ENCODE data around the gene TRNAU1AP.
"Not testable (repeated sequence)": the region's sequence is repeated elsewhere in the genome, so short reads cannot be mapped to it uniquely, and the experiment has no call there.

Gene TRNAU1AP

DNA sequence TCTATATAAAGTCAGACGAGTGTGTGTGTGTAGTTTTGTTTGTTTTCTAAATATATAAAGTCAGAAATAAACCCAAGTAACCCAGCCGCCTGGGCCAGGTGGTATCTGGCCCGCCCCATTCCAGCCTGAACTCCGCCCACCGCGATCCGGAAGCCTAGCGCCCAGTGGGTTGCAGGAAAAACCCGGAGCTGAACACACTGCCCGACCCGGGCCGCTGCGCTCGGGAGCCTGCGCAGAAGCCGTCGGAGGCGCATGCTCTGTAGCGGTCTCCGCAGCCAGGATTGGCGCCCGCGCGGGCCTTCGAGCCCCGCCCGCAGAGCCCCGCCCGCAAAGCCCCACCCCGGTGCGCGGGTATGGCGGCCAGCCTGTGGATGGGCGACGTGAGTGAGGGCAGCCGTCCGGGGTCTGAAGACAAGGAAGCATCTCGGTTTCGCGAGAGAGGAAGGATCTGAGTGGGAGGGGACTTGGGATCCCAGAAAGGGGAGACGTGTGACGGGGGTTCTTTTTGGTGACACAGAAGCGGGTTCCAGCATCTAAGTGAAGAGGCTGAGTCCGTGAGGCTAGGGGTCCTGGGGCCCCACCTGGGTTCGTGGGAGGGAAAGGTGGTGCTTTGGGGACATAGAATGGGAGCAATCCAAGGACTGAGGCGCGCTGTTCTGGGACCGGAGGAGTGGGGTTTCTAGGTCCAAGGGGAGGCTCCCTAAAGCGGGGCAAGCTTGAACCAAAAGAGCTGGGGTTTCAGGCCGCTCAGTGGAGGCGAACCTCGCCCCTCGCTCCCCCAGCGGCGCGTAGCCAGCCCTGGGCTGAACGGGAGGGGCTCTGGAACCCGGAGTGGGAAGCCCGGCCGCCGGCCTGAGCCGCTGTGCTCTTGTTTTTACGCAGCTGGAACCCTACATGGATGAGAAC is at the start of gene TRNAU1AP:
Gene TRNAU1AP, plus strand, starts transcription at position 328 of the 906 bp plus-strand sequence. Its CDS starts 26 bp downstream, at position 354.
- DNase-seq = peak; percentile 99

DNA sequence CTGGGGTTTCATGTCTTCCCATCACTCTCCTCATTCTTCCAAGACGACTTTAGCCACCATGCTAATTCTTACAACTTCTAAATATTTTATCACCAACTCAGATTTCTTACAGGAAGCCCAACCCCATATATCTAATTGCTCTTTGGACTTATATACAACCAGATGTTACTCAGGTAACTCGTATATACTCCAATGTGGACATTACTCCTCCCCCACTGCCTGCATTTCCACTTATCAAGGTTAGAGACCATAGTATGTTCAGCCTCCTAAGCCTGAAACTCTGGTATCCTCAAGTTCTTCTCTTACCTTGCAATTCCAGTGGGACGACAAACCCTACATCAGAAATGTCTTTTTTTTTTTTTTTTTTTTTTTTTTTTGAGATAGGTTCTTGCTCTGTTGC is 49.8 kb upstream of the TRNAU1AP start:
- no peak for DNase-seq

- peak; percentile 98 for DNase-seq
Observed at GRCh38 chr1:28505406-28506187, 47.3 kb upstream of the TRNAU1AP start, which contains the start of gene RCC1. TSS of gene RCC1 (plus strand) at chr1:28506043. CDS start at chr1:28529867, 23,824 bp downstream.

- peak; percentile 39 for DNase-seq
Observed at GRCh38 chr1:28506907-28507246, 46.0 kb upstream of the TRNAU1AP start.

- peak; percentile 53 for DNase-seq
Observed at GRCh38 chr1:28507247-28507645, 45.6 kb upstream of the TRNAU1AP start.

DNA sequence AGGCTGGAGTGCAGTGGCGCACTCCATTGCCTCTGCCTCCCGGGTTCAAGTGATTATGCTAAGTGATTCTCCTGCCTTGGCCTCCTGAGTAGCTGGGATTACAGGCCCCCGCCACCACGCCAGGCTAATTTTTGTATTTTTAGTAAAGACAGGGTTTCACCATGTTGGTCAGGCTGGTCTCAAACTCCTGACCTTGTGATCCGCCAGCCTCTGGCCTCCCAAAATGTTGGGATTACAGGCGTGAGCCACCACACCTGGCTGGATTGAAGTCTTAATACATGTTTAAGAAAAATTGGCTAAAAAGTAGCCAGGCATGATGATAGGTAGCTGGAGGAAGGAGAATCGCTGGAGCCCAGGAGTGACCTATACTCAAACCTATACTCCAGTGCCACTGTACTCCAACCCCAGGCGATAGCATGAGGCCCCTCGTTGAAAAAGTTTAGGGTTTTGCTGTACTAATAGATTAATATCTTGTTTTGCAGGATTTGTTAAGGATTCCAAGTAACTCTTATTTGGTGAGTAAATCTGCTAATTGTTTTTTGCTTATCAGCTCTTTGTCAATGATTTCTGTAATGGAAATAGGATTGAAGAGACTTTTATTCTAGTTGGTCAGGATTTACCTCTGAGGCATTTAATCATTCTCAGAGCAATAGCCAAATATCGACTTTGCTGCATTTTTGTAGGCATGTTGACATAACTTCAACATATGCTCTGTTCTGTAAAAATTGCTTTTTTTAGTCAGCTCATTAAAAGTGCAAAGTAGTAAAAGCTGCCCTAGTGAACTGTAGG is 45.0 kb upstream of the TRNAU1AP start:
- peak; percentile 52 for DNase-seq

DNA sequence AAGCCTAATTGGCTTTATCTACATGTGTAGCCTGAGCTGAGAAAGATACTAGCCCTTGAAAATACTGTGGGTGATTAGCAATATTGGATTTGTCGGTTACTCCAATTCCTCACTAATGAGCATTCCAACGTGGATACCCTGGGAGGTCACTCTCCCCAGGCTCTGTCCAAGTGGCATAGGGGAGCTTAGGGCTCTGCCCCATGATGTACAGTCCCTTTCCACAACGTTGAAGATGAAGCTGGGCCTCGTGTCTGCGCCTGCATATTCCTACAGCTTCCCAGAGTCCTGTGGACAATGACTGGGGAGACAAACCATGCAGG is 44.5 kb upstream of the TRNAU1AP start:
- DNase-seq = peak; percentile 50

DNA sequence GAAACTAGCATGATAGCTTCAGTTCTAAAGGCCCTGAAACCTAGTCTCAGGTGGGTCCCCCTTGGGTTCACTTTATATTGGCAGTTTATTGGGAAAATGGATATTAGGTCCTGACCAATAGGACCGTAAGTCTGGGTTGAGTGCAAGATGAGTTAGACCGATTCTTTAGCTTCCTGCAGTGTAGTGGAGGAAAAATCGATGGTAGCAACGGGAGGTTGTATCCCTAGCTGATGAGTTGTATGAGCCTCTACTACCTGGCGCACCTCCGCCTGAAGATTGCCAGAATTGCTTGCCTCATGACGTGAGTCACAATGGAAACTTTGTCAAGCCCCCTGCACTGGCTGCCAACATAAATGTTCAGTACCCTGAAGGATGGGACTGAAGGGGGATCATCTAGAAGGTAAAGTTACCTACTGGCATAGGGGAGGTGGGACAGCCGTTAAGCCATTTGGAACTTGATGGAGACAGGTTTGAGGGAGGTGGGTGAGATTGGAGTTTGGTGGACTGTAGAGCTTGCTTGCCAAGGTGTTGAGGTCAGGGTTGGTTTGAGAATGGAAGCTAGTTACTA is 43.1 kb upstream of the TRNAU1AP start:
- peak; percentile 65 for DNase-seq

- peak; percentile 77 for DNase-seq
Observed at GRCh38 chr1:28510273-28510969, 42.5 kb upstream of the TRNAU1AP start.

- no peak for DNase-seq
Observed at GRCh38 chr1:28510970-28511440, 41.9 kb upstream of the TRNAU1AP start.

GRCh38 chr1:28512058-28512611 is 40.8 kb upstream of the TRNAU1AP start:
- DNase-seq = peak; percentile 56

- DNase-seq = peak; percentile 36
Observed at GRCh38 chr1:28514445-28514933, 38.4 kb upstream of the TRNAU1AP start.

GRCh38 chr1:28516518-28516956 is 36.3 kb upstream of the TRNAU1AP start:
- peak; percentile 9 for DNase-seq

DNA sequence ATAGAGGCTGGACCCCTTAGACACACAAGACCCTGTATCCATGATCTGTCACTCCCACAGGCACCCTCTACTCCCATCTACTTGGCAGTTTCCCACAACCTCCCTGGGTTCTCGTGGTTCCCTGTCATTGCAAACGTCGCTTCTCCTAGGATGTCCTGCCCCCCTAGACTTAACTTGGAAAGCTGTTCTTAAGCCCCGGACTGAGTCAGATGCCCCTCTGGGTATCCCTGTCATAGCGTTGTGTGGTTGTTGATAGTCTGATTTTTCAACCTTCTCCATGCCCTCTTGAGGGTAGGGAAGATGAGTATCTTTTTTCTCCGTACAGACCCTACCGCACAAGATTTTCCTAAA is 35.3 kb upstream of the TRNAU1AP start:
- DNase-seq = no peak

GRCh38 chr1:28518000-28518744 is 34.7 kb upstream of the TRNAU1AP start:
- DNase-seq = peak; percentile 96

DNA sequence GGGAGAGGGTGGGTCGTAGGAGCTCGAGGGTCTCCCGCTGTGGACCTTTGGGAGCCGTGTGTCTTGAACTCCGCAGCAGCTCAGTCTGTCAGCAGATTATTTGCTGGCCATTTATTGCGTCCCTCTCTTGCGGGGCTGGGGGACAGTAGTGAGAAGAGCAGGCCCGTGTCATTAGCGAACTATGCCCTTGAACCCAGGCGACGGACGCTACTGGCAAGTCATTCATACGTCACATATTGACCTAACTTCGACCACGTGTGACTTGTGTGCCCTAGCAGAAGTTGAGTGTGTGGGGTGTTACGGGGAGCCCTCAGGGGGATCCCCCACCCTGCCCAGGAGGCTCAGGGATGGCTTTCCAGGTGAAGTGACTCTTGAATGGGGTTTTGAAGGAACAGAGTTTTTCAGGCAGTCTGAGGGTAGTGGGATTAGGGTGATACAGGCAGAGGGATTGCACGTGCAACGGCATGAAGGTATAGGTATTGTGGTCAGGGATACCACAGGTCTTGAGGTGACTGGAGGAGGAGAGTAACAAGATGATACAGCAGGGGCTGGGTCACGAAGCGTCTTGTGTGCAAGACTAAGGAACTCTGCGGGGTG is 34.0 kb upstream of the TRNAU1AP start:
- DNase-seq = peak; percentile 83

GRCh38 chr1:28519946-28520725 is 32.7 kb upstream of the TRNAU1AP start:
- DNase-seq = no peak

- not testable (repeated sequence) for DNase-seq
Observed at GRCh38 chr1:28520796-28521195, 32.1 kb upstream of the TRNAU1AP start.

DNA sequence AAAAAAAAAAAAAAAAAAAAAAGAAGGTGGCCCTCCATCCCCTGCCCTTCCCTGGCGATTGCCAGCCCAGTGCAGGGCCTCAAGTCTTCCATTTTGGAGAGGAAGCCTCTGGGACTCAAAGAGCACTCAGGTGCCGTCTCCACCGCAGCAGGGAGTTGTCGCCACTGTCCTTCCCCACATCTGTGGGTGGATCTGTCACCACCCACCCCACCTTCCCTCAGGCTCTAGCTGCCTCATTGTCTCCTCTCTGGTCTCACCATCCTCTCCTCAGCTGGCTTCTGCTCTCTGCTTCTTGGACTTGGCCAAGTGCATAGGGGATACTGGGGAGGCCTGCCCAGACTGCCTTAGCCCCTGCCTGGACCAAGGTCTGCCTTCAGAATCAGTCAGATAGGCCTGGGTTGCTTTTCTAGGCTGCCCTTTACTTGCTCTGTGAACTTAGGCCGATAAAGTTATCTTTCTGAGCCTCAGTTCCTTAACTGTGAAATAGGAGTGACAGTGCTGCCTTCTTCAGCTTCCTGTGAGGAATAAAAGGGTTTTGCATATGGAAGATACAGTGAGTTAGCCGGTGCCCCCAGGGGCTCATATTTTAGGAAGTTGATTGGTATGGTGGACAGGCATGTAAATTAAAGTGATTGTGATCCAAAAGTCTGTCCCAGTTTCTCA is 31.3 kb upstream of the TRNAU1AP start:
- no peak for DNase-seq
